Adrenal gland (tissue), 12 donors: ENCODE measurements around the gene WASHC3. TPM values are rescaled to one million over a fixed set of nuclear protein-coding genes. Genes with fewer than 3 reads are reported as not detected.

ENCODE experiments used
- DNase-seq, 7 donors: peaks; one replicate each; pipeline ENCODE4 v3.0.0-alpha.2; 2019 to 2020
- H3K27ac ChIP-seq, 5 donors: fragments of 200-600 bp; sonication (generic) in 4 of 5; 1 replicate in 3 of 5; 2 replicates in 2 of 5; pipeline versions ENCODE4 v1.5.1 to v1.8.0; 2016 to 2020; ENCODE audit warnings: mild to moderate bottlenecking in 1 of 5
- H3K27me3 ChIP-seq: fragments of 200-600 bp; 2 replicates; pipeline ENCODE4 v1.8.0; 2021
- H3K36me3 ChIP-seq, 2 donors: fragments of 200-600 bp; replicated peaks in 1 of 2; 1 replicate in 1 of 2; 2 replicates in 1 of 2; pipeline versions ENCODE4 v1.5.1 to v1.8.0; 2018 to 2022
- H3K4me1 ChIP-seq, 2 donors: fragments of 200-600 bp; replicated peaks in 1 of 2; 1 replicate in 1 of 2; 2 replicates in 1 of 2; pipeline versions ENCODE4 v1.5.1 to v1.8.0; 2018 to 2021
- H3K4me3 ChIP-seq, 4 donors: fragments of 200-600 bp; sonication (generic) in 3 of 4; one replicate each; pipeline ENCODE4 v1.5.1; 2016 to 2018
- H3K9me3 ChIP-seq, 3 donors: fragments of 200-600 bp; sonication (generic) in 1 of 3; replicated peaks in 1 of 3; 1 replicate in 2 of 3; 2 replicates in 1 of 3; pipeline versions ENCODE4 v1.5.1 to v1.8.0; 2016 to 2021
- POLR2A ChIP-seq, 2 donors: fragments of 450-650 bp; IDR thresholded peaks; one replicate each; pipeline ENCODE4 v1.6.1; 2017; ENCODE audit warnings: antibody characterized with exemption in 2 of 2, mild to moderate bottlenecking in 2 of 2, moderate library complexity in 1 of 2
- WGBS, 4 donors: extraction: QIAGEN DNeasy Blood & Tissue Kit in 2 of 4; methylation state at CpG; one replicate each; pipeline versions ENCODE4 v1.1.5 to v1.1.7; 2013 to 2017; 5-methylcytosine and 5-hydroxymethylcytosine counted together
- intact Hi-C, 2 donors: fragments of 100-400 bp; cut with DNase I; formaldehyde crosslinking; loops; one replicate each; pipeline versions ENCODE4 v1.14.1 to v1.15.0; 2022 to 2023
- polyA plus RNA-seq, 3 donors: library from polyadenylated mRNA; stranded (reverse); fragments of 200-250 nt in 2 of 3; fragments of 350-450 nt in 1 of 3; fragmentation: Illumina TruSeq in 1 of 3; extraction: RNeasy Lipid Tissue Mini Kit (QIAGEN cat#74804) in 1 of 3; gene quantifications; one replicate each; pipeline ENCODE4 v1.2.3, GENCODE V29; 2013 to 2014
- total RNA-seq, 9 donors: library from RNA; depleted of rRNA in 4 of 9; stranded (reverse); fragments of >200 nt in 4 of 9; fragments of 120-200 nt in 1 of 9; fragmentation: NEBNext Ultra II Directional in 1 of 9; extraction: Animal tissue kit (Norgen Biotek cat#: 25700) in 1 of 9; gene quantifications; one replicate each; pipeline versions ENCODE4 v1.1.0 to v1.2.4, GENCODE V29; 2013 to 2023
- TF ChIP-seq, protein P1 (sequence below), 6 experiments: fragments of 450-650 bp in 4 of 6; fragments of 200-600 bp in 2 of 6; sonication (generic) in 1 of 6; IDR thresholded peaks; 1 replicate in 5 of 6; 2 replicates in 1 of 6; pipeline versions ENCODE4 v1.5.1 to v1.8.0; 2016 to 2021; ENCODE audit warnings: antibody characterized with exemption in 6 of 6, mild to moderate bottlenecking in 2 of 6, moderate library complexity in 1 of 6
- donor health status: healthy with polysubstance abuse.
- donor health status: Bipolar disorder and iron deficiency.
- donor health status: DM: yes; HTN: yes; CAD: no.
- donor health status: DM: no; HTN: no; CAD: no.
- donor health status: DM: no; HTN: no; CAD: no.
- donor health status: DM: yes; HTN: yes; CAD: no.

WASHC3 gene
- total and polyA plus RNA-seq, 12 donors, result 37.8 to 101 (median 57.6) TPM

DNA sequence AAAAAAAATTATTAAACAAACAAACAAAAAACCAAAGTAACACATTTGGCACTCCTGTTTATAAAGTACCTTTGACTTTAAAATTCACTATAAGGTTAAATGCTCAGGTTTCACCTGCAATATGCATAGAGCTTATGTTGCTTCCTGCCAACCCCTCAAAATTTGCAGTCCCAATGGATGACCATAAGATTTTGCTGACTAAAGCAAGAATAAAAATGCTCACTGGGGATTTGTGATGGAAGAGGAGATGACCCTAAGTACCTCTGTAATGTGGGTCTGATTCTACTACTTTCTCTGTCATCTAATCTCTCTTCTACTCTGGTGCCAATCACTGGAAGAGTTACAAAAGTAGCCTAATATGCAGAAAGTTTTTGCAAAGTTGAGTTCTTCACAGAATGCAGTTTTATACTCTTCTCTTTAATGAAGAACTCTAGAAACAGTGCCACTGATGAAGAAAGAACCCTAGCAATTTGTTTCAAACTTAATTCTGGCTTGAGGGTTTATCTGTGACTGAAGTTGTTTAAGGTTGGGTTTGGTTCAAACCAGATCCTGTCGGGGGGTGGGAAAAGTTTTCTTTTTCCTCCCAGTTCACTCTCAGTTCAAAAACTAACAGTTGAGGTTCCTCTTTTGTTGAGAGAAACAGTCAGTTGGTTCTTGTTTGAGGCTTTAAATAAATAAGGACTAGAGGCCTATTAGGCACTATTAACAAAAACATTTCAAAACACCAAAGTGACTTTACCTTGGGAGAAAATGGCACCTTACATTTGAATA lies 10.9 kb downstream of the WASHC3 start:
- H3K27ac ChIP-seq, result no peak overlapping the region
- H3K27me3 ChIP-seq, result no peaks in the 10 kb centered on the region
- 70 to 88% (median 74%) methylated on average over 1 of the region's 1 CpG for WGBS, 4 donors
- H3K4me1 ChIP-seq, result no peaks in the 10 kb centered on the region
- intact Hi-C loops, result no loop called here
- H3K36me3 ChIP-seq, result peaks cover 0 to 43% of the 10 kb centered on the region in 2 donors
- no peak for DNase-seq
- no peak overlapping the region for H3K4me3 ChIP-seq
- H3K9me3 ChIP-seq, result no peaks in the 10 kb centered on the region
- no peak for TF ChIP-seq POLR2A (IDR thresholded peaks at IDR 0.05)
- TF ChIP-seq, protein P1, sequence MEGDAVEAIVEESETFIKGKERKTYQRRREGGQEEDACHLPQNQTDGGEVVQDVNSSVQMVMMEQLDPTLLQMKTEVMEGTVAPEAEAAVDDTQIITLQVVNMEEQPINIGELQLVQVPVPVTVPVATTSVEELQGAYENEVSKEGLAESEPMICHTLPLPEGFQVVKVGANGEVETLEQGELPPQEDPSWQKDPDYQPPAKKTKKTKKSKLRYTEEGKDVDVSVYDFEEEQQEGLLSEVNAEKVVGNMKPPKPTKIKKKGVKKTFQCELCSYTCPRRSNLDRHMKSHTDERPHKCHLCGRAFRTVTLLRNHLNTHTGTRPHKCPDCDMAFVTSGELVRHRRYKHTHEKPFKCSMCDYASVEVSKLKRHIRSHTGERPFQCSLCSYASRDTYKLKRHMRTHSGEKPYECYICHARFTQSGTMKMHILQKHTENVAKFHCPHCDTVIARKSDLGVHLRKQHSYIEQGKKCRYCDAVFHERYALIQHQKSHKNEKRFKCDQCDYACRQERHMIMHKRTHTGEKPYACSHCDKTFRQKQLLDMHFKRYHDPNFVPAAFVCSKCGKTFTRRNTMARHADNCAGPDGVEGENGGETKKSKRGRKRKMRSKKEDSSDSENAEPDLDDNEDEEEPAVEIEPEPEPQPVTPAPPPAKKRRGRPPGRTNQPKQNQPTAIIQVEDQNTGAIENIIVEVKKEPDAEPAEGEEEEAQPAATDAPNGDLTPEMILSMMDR (IDR thresholded peaks at IDR 0.05), result no peak

DNA sequence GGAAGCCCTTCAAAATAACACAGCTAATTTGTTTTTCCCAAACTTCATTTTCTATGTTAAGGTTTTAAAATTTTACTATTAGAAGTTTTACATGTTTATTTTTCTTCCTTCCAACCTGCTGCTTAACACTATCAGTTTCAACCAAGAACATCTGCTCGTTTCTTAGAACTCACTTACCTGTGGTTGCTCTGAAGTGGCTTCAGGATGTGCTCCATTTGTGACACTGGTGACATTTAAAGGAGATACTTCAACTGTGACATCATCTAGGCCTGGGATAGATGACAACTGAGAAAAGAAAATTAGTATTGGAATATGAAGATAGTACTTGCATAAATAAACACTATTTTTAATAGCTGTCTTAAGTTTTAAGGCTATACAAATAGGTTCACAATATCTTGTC lies 17.9 kb downstream of the WASHC3 start:
- TF ChIP-seq, protein P1 (IDR thresholded peaks at IDR 0.05), result no peak
- no peak for TF ChIP-seq POLR2A (IDR thresholded peaks at IDR 0.05)
- no peak for DNase-seq
- Histone ChIP-seq H3K27ac (no peak overlapping the region), H3K36me3 (peaks cover 0 to 58% of the 10 kb centered on the region in 2 donors), H3K9me3 (peaks cover 0 to 3% (median 0%) of the 10 kb centered on the region in 3 donors), H3K4me3 (no peak overlapping the region), H3K27me3 (no peaks in the 10 kb centered on the region), H3K4me1 (no peaks in the 10 kb centered on the region)
- intact Hi-C loops, result no loop called here
- 78 to 92% (median 85%) methylated on average over 1 of the region's 1 CpG for WGBS, 4 donors

DNA sequence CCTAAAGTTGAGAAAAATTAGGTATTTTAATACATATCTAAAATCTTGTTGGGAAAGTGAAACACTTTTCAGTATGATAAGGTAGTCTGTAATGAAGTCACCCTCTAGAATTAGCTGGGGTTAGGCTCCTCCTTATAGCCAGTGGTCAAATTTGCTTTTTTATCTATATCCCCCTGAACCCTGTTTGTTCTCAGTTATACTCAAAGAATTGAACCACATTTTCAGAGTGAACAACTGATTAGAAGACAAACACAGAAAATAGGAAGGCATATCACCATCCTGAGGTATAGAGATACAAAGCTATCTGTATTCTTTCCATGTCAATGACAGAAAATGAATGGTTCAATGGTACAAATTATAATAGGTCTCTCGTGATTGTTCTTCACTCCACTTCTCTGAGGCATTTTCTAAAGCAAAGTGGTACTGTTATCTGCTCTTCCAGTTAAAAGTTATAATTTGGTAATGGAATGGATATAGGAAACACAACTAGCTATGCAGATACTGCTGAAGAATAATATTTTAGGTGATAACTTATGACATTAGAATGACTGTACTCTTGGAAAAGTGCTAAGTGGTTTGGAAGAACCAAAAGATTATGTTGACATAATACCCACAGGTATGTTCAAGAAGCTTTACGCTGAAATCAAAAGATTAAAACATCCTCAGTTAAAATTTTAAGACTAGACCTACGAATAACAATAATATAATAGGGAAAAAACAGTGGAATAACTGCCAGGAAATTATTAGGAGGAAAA lies 27.6 kb downstream of the WASHC3 start:
- Histone ChIP-seq H3K4me3 (no peak overlapping the region), H3K9me3 (no peaks in the 10 kb centered on the region), H3K36me3 (peaks cover 0 to 14% of the 10 kb centered on the region in 2 donors), H3K27me3 (no peaks in the 10 kb centered on the region), H3K4me1 (no peaks in the 10 kb centered on the region), H3K27ac (no peak overlapping the region)
- no peak for DNase-seq
- TF ChIP-seq, protein P1 (IDR thresholded peaks at IDR 0.05), result no peak
- no peak for TF ChIP-seq POLR2A (IDR thresholded peaks at IDR 0.05)
- 62 to 65% (median 63%) methylated on average over 3 of the region's 3 CpGs for WGBS, 4 donors
- intact Hi-C loops, result no loop called here

DNA sequence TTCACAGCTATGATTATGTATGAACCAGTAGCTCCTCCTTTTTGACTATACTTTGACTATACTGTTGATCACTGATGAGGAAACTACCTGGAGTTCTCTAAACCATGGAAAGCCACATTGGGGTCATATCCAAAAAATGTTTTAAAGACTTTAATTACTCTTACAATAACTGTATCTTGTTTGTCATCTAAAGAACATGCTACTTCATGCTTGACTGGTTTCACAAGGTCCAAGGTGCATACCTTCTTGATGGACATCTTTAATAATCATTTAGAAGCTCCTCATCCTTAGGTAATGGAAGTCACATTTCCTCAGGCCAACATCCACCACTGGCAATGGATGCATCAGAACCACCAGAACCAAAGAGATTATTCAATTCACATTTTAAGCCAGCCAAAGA lies 29.9 kb downstream of the WASHC3 start:
- no peak overlapping the region for H3K4me3 ChIP-seq
- no peak for DNase-seq
- H3K9me3 ChIP-seq, result no peaks in the 10 kb centered on the region
- H3K4me1 ChIP-seq, result no peaks in the 10 kb centered on the region
- TF ChIP-seq, protein P1 (IDR thresholded peaks at IDR 0.05), result no peak
- TF ChIP-seq POLR2A (IDR thresholded peaks at IDR 0.05), result no peak
- H3K27me3 ChIP-seq, result no peaks in the 10 kb centered on the region
- H3K36me3 ChIP-seq, result peaks cover 0 to 6% of the 10 kb centered on the region in 2 donors
- H3K27ac ChIP-seq, result no peak overlapping the region
- intact Hi-C loops, result no loop called here
